Measurements from ENCODE around the gene PRKCE. TPM values are rescaled to one million over a fixed set of nuclear protein-coding genes. Genes with fewer than 3 reads are reported as not detected.

The PRKCE gene
- total RNA-seq, 1 experiment from 2014 or later, result 2.4 TPM

DNA sequence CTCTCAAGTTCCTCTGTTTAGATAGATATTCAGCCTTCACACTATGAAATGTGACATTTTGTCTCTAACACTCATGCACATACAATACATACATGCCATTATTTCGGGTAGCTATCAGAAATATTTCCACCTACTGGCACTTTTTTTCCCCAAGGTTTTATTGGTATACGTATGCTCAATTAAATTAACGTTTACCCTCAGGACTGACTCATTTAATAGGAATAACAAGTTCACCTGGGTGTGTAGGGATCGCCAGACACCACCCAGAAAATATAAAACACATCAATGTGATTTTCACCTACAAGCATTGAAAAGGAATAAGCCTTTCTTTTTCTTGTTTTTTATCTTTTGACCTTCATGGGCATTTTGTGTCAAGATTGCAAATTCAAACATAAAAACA is 507.2 kb downstream of the PRKCE start:
- POLR2A ChIA-PET (ENCODE audit: low non-redundant PET), result no interaction called here
- no peaks in the 10 kb centered on the region for H3K27me3 ChIP-seq (replicated peaks; ENCODE audit: insufficient read depth, low read depth, low read length, poor library complexity)
- no peaks in the 10 kb centered on the region for H3K36me3 ChIP-seq (ENCODE audit: insufficient read depth, low read length, poor library complexity, severe bottlenecking)
- H3K4me3 ChIP-seq (ENCODE audit: low read depth, low read length, poor library complexity, severe bottlenecking), result no peak overlapping the region
- H3K4me1 ChIP-seq (ENCODE audit: insufficient read depth, low read length, poor library complexity, severe bottlenecking), result no peaks in the 10 kb centered on the region
- no TSS peak for BruUV-seq (replicated peaks)
- no peak for TF ChIP-seq EZH2 (IDR thresholded peaks at IDR 0.05; ENCODE audit: borderline replicate concordance, low read depth, low read length, poor library complexity, severe bottlenecking)
- TF ChIP-seq, protein P1, sequence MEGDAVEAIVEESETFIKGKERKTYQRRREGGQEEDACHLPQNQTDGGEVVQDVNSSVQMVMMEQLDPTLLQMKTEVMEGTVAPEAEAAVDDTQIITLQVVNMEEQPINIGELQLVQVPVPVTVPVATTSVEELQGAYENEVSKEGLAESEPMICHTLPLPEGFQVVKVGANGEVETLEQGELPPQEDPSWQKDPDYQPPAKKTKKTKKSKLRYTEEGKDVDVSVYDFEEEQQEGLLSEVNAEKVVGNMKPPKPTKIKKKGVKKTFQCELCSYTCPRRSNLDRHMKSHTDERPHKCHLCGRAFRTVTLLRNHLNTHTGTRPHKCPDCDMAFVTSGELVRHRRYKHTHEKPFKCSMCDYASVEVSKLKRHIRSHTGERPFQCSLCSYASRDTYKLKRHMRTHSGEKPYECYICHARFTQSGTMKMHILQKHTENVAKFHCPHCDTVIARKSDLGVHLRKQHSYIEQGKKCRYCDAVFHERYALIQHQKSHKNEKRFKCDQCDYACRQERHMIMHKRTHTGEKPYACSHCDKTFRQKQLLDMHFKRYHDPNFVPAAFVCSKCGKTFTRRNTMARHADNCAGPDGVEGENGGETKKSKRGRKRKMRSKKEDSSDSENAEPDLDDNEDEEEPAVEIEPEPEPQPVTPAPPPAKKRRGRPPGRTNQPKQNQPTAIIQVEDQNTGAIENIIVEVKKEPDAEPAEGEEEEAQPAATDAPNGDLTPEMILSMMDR (conservative IDR thresholded peaks at IDR 0.05; ENCODE audit: low read depth, low read length), result no peak
- H3K9me3 ChIP-seq (ENCODE audit: low read depth, low read length, poor library complexity, severe bottlenecking), result no peaks in the 10 kb centered on the region
- intact Hi-C loops (cut with micrococcal nuclease; ENCODE audit: unreplicated experiment), result no loop called here
- CTCF ChIA-PET, result no interaction called here
- no peak overlapping the region for H3K27ac ChIP-seq (ENCODE audit: low read depth, low read length, poor library complexity, severe bottlenecking)
- no peak for DNase-seq (ENCODE audit: low spot score)

DNA sequence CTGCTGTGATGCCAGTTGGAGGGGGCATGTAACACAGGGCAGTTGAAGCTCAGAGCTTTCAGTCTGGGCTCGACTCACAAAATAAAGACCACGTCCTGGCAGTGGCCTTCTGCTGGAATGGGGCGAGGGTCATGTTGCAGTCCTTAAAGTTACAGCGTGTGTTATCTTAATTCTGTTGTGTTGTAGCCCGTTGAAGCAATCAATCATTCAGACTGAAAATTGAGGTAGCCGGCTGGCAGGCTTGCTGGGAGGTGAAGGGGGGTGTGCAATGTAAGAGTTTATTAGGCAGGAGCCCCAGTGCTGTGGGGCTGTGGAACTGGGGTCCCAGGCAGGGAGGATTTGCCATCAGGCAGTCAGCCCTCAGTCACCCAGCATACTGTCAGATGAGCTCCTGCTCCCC is 508.9 kb downstream of the PRKCE start:
- Histone ChIP-seq H3K9me3 (ENCODE audit: low read depth, low read length, poor library complexity, severe bottlenecking) (no peaks in the 10 kb centered on the region), H3K4me3 (ENCODE audit: low read depth, low read length, poor library complexity, severe bottlenecking) (no peak overlapping the region), H3K27ac (ENCODE audit: low read depth, low read length, poor library complexity, severe bottlenecking) (no peak overlapping the region), H3K4me1 (ENCODE audit: insufficient read depth, low read length, poor library complexity, severe bottlenecking) (no peaks in the 10 kb centered on the region), H3K27me3 (replicated peaks; ENCODE audit: insufficient read depth, low read depth, low read length, poor library complexity) (no peaks in the 10 kb centered on the region), H3K36me3 (ENCODE audit: insufficient read depth, low read length, poor library complexity, severe bottlenecking) (no peaks in the 10 kb centered on the region)
- TF ChIP-seq EZH2 (IDR thresholded peaks at IDR 0.05; ENCODE audit: borderline replicate concordance, low read depth, low read length, poor library complexity, severe bottlenecking), result no peak
- TF ChIP-seq, protein P1 (conservative IDR thresholded peaks at IDR 0.05; ENCODE audit: low read depth, low read length), result no peak
- CTCF ChIA-PET, result no interaction called here
- no TSS peak for BruUV-seq (replicated peaks)
- no peak for DNase-seq (ENCODE audit: low spot score)
- POLR2A ChIA-PET (ENCODE audit: low non-redundant PET), result no interaction called here
- intact Hi-C loops (cut with micrococcal nuclease; ENCODE audit: unreplicated experiment), result no loop called here

DNA sequence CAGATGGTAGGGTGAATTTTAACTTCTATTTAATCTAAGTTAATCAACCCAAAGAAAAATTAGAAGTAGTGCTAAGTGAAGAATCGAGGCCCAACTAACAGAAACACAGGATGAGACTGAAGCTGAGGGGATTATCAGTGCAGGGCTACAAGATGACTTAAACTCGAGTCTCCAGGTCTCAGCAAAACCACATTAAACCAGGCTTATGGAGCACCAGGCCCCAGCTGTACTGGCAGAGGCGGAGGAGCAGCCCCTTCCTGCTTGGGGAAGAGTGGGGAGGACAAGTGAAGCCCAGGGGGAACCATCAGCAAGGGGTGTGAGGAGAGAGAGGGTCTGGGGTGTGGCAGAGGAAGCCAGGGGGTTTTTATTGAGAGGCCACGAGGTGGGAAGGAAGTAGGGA is 509.8 kb downstream of the PRKCE start:
- no TSS peak for BruUV-seq (replicated peaks)
- no peaks in the 10 kb centered on the region for H3K36me3 ChIP-seq (ENCODE audit: insufficient read depth, low read length, poor library complexity, severe bottlenecking)
- ChIA-PET POLR2A (ENCODE audit: low non-redundant PET) (no interaction called here), CTCF (no interaction called here)
- no peaks in the 10 kb centered on the region for H3K4me1 ChIP-seq (ENCODE audit: insufficient read depth, low read length, poor library complexity, severe bottlenecking)
- no peak for DNase-seq (ENCODE audit: low spot score)
- no peak overlapping the region for H3K27ac ChIP-seq (ENCODE audit: low read depth, low read length, poor library complexity, severe bottlenecking)
- intact Hi-C loops (cut with micrococcal nuclease; ENCODE audit: unreplicated experiment), result no loop called here
- no peaks in the 10 kb centered on the region for H3K27me3 ChIP-seq (replicated peaks; ENCODE audit: insufficient read depth, low read depth, low read length, poor library complexity)
- no peak overlapping the region for H3K4me3 ChIP-seq (ENCODE audit: low read depth, low read length, poor library complexity, severe bottlenecking)
- H3K9me3 ChIP-seq (ENCODE audit: low read depth, low read length, poor library complexity, severe bottlenecking), result no peaks in the 10 kb centered on the region
- TF ChIP-seq, protein P1 (conservative IDR thresholded peaks at IDR 0.05; ENCODE audit: low read depth, low read length), result no peak
- TF ChIP-seq EZH2 (IDR thresholded peaks at IDR 0.05; ENCODE audit: borderline replicate concordance, low read depth, low read length, poor library complexity, severe bottlenecking), result no peak
